Brain microvascular endothelial cell (primary cell): ENCODE results near the gene CAMK4.

Experiments used
- DNase-seq: peaks from one replicate; pipeline ENCODE4 v3.0.0-alpha.2; 2020
- H3K27ac ChIP-seq: fragments of 250-450 bp; sonication (Bioruptor Pico); 2 replicates; pipeline ENCODE4 v1.5.1; 2020; ENCODE audit warnings: mild to moderate bottlenecking, moderate library complexity
- H3K27me3 ChIP-seq: fragments of 250-450 bp; sonication (Bioruptor Pico); replicated peaks from 2 replicates; pipeline ENCODE4 v1.5.1; 2020; ENCODE audit warnings: mild to moderate bottlenecking
- H3K36me3 ChIP-seq: fragments of 250-450 bp; sonication (Bioruptor Pico); replicated peaks from 2 replicates; pipeline ENCODE4 v1.5.1; 2020; ENCODE audit warnings: mild to moderate bottlenecking
- H3K4me3 ChIP-seq: 2 replicates; pipeline ENCODE4 v1.5.1; 2011; ENCODE audit warnings: low read depth, mild to moderate bottlenecking, control low read depth, low read length, moderate library complexity
- in situ Hi-C: cut with HindIII; loops from 2 replicates; pipeline ENCODE4 v1.10.0; 2017; ENCODE audit warnings: low sequenced_read_pairs, low pct_ligation_motif_present
- TF ChIP-seq, protein P1 (sequence below): IDR thresholded peaks from 2 replicates; pipeline ENCODE4 v1.5.1; 2011; ENCODE audit warnings: low read depth, mild to moderate bottlenecking, moderate library complexity, low read length, control low read depth, inconsistent platforms; ENCODE audit errors: missing control alignments

Gene CAMK4

DNA sequence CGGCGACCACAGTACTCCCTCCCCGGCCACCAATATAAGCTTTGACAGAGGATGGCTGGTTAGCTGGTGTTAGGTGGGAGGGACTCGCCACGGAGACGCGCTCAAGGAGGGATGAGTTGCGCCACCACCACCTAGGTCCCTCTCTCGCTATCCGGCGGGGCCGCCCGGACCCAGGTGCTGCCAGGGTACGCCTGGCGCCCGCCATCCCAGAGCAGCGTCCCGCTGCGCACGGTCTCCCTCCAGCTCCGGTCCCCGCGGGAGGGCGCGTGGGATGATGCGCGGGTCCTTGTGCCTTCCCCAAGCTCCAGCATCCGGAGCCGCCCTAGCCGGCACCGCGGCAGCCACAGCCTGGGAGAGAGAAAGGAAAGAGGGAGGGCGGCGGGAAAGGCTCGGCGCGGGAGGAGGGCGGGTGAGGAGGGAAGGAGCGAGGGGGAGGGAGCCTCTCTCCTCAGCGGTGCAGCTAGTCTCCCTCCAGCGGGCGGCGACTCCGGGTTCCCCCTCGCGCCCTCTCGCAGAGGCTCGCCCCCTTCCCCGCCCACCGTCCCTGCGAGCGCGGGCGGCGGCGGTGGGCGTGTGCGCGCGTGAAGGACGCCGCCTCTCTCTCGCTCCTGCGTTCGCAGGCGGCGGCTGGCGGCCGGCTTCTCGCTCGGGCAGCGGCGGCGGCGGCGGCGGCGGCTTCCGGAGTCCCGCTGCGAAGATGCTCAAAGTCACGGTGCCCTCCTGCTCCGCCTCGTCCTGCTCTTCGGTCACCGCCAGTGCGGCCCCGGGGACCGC is at the start of gene CAMK4:
CAMK4 (plus strand) TSS at position 598 of the 774 bp plus-strand sequence; CDS start at position 698, 100 bp downstream.
- DNase-seq, result peak; percentile 38
- H3K36me3 ChIP-seq, result no peaks in the 10 kb centered on the region
- TF ChIP-seq, protein P1, sequence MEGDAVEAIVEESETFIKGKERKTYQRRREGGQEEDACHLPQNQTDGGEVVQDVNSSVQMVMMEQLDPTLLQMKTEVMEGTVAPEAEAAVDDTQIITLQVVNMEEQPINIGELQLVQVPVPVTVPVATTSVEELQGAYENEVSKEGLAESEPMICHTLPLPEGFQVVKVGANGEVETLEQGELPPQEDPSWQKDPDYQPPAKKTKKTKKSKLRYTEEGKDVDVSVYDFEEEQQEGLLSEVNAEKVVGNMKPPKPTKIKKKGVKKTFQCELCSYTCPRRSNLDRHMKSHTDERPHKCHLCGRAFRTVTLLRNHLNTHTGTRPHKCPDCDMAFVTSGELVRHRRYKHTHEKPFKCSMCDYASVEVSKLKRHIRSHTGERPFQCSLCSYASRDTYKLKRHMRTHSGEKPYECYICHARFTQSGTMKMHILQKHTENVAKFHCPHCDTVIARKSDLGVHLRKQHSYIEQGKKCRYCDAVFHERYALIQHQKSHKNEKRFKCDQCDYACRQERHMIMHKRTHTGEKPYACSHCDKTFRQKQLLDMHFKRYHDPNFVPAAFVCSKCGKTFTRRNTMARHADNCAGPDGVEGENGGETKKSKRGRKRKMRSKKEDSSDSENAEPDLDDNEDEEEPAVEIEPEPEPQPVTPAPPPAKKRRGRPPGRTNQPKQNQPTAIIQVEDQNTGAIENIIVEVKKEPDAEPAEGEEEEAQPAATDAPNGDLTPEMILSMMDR, result peak; percentile 35
- no peak within 1 kb of the TSS for H3K27ac ChIP-seq
- in situ Hi-C loops, result no loop called here
- H3K4me3 ChIP-seq, result peak within 1 kb of the TSS; percentile 72
- no peaks in the 10 kb centered on the region for H3K27me3 ChIP-seq

DNA sequence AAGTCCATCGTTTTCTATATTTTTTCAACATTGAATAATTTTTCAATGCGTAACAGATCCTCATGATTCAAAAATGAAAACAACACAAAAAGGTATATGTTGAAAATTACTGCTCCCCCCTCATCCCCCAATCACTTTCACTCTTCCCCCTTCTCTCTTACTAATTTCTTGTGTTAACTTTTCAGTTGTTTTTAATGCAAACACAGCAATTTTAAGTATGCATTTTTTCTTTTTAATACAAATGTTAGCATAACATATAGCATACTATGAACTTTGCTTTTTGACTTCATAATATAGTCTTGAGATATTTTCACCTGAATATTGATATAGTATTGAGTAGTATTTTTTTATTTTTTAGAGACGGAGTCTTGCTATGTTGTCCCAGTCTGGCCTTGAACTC is 41.1 kb upstream of the CAMK4 start:
- no peak overlapping the region for H3K4me3 ChIP-seq
- in situ Hi-C loops, result no loop called here
- H3K27me3 ChIP-seq, result no peaks in the 10 kb centered on the region
- no peak for DNase-seq
- H3K36me3 ChIP-seq, result no peaks in the 10 kb centered on the region
- TF ChIP-seq, protein P1, result no peak
- H3K27ac ChIP-seq, result no peak overlapping the region

GRCh38 chr5:111187079-111187478 is 37.1 kb upstream of the CAMK4 start:
- in situ Hi-C loops, result no loop called here
- H3K27me3 ChIP-seq, result no peaks in the 10 kb centered on the region
- no peaks in the 10 kb centered on the region for H3K36me3 ChIP-seq
- H3K4me3 ChIP-seq, result no peak overlapping the region
- TF ChIP-seq, protein P1, result no peak
- DNase-seq, result no peak
- no peak overlapping the region for H3K27ac ChIP-seq

- Histone ChIP-seq H3K36me3 (no peaks in the 10 kb centered on the region), H3K27me3 (no peaks in the 10 kb centered on the region), H3K27ac (no peak overlapping the region), H3K4me3 (no peak overlapping the region)
- DNase-seq, result no peak
- in situ Hi-C loops, result no loop called here
- TF ChIP-seq, protein P1, result no peak
Observed at GRCh38 chr5:111194053-111194452, 30.1 kb upstream of the CAMK4 start.

GRCh38 chr5:111194925-111195324 is 29.3 kb upstream of the CAMK4 start:
- no peak overlapping the region for H3K4me3 ChIP-seq
- no peaks in the 10 kb centered on the region for H3K27me3 ChIP-seq
- in situ Hi-C loops, result no loop called here
- DNase-seq, result no peak
- no peaks in the 10 kb centered on the region for H3K36me3 ChIP-seq
- no peak overlapping the region for H3K27ac ChIP-seq
- TF ChIP-seq, protein P1, result no peak

- Histone ChIP-seq H3K4me3 (no peak overlapping the region), H3K27me3 (no peaks in the 10 kb centered on the region), H3K27ac (no peak overlapping the region), H3K36me3 (no peaks in the 10 kb centered on the region)
- TF ChIP-seq, protein P1, result no peak
- in situ Hi-C loops, result no loop called here
- DNase-seq, result no peak
Observed at GRCh38 chr5:111197523-111197922, 26.7 kb upstream of the CAMK4 start.
